Activated CD8-positive, alpha-beta T cell treated with anti-CD3 and anti-CD28 coated beads for 36 hours (primary cell): ENCODE results near the gene SV2B. TPM values are rescaled to one million over a fixed set of nuclear protein-coding genes. Genes with fewer than 3 reads are reported as not detected.
A peak's percentile ranks its signal among the peaks of the same experiment; 100 is the strongest.

ENCODE experiments used
- ATAC-seq: fragments of 200-7000 bp; cut with Tn5 transposase; one replicate; pipeline ENCODE4 v1.10.0; 2021; ENCODE audit warnings: mild to moderate bottlenecking, moderate library complexity
- CTCF ChIA-PET: fragments of 350-600 bp; sonication (Branson Sonifier 250); formaldehyde crosslinking; loops from one replicate; lab custom pipeline; 2021; ENCODE audit warnings: antibody characterized with exemption; lab: Charles Lee
- POLR2A ChIA-PET: fragments of 350-600 bp; sonication (Branson Sonifier 250); formaldehyde crosslinking; loops from one replicate; lab custom pipeline; 2021; ENCODE audit warnings: antibody characterized with exemption; lab: Charles Lee
- DNase-seq: peaks from one replicate; pipeline ENCODE4 v3.0.0-alpha.2; 2020
- H3K27ac Mint-ChIP-seq: one replicate; pipeline ENCODE4 v1.8.0; 2021; ENCODE audit warnings: mild to moderate bottlenecking, mixed read lengths
- H3K27me3 Mint-ChIP-seq: one replicate; pipeline ENCODE4 v1.8.0; 2021; ENCODE audit warnings: mixed read lengths
- H3K36me3 Mint-ChIP-seq: one replicate; pipeline ENCODE4 v1.8.0; 2021; ENCODE audit warnings: low read depth, mixed read lengths
- H3K4me1 Mint-ChIP-seq: one replicate; pipeline ENCODE4 v1.8.0; 2021; ENCODE audit warnings: low read depth, mixed read lengths
- H3K4me3 Mint-ChIP-seq: one replicate; pipeline ENCODE4 v1.8.0; 2021; ENCODE audit warnings: mild to moderate bottlenecking, moderate library complexity, mixed read lengths
- H3K9me3 Mint-ChIP-seq: one replicate; pipeline ENCODE4 v1.8.0; 2021; ENCODE audit warnings: mixed read lengths
- intact Hi-C: fragments of 100-400 bp; cut with micrococcal nuclease; formaldehyde crosslinking; loops from one replicate; pipeline ENCODE4 v1.10.0; 2022
- total RNA-seq, 2 experiments: library from RNA; stranded (reverse); gene quantifications; one replicate each; pipeline ENCODE4 v1.2.3, GENCODE V29; 2021
- TF ChIP-seq, protein P1 (sequence below): fragments of 200-600 bp; IDR thresholded peaks from one replicate; pipeline ENCODE4 v1.8.0; 2022; ENCODE audit warnings: antibody characterized with exemption, mild to moderate bottlenecking

The SV2B gene
- total RNA-seq, 2 experiments from 2014 or later, result not detected

DNA sequence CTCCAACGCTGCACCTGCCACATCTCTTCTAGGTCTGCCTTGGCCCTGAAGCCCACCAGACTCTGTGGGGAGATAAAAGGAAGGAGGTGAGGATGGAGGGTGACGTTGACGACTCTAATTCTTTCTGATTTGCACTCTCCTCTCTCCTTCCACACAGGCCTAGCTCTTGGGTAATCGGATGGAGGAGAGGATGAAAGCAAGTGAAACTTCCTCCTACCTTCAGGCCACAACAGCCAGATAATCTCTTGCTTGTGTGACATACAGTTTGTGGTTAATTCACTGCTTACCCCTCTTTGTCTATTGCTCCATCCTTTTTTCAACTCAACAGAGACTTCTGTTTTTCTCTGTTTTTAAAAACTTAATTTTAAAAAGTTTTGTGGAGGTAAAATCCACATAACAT lies 208.1 kb downstream of the SV2B start:
- peak; percentile 37 for ATAC-seq
- intact Hi-C loops, result loop anchor here (10.0 kb wide), 2 partner anchors 397 to 547 kb away; partner anchors contain the start of gene SLCO3A1
- Mint-ChIP-seq H3K27me3 (peaks cover 11% of the 10 kb centered on the region), H3K27ac (no peak overlapping the region), H3K36me3 (no peaks in the 10 kb centered on the region), H3K9me3 (no peaks in the 10 kb centered on the region), H3K4me3 (no peak overlapping the region), H3K4me1 (peaks cover 34% of the 10 kb centered on the region)
- DNase-seq, result no peak
- POLR2A ChIA-PET, result interaction anchor here (0.6 kb wide), 1 partner anchor 32 kb away, joined by 3 read pairs; no protein-coding TSS in a partner anchor
- CTCF ChIA-PET, result interaction anchor here (0.8 kb wide), 1 partner anchor 9 kb away, joined by 4 read pairs; no protein-coding TSS in a partner anchor
- TF ChIP-seq, protein P1, sequence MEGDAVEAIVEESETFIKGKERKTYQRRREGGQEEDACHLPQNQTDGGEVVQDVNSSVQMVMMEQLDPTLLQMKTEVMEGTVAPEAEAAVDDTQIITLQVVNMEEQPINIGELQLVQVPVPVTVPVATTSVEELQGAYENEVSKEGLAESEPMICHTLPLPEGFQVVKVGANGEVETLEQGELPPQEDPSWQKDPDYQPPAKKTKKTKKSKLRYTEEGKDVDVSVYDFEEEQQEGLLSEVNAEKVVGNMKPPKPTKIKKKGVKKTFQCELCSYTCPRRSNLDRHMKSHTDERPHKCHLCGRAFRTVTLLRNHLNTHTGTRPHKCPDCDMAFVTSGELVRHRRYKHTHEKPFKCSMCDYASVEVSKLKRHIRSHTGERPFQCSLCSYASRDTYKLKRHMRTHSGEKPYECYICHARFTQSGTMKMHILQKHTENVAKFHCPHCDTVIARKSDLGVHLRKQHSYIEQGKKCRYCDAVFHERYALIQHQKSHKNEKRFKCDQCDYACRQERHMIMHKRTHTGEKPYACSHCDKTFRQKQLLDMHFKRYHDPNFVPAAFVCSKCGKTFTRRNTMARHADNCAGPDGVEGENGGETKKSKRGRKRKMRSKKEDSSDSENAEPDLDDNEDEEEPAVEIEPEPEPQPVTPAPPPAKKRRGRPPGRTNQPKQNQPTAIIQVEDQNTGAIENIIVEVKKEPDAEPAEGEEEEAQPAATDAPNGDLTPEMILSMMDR, result no peak

DNA sequence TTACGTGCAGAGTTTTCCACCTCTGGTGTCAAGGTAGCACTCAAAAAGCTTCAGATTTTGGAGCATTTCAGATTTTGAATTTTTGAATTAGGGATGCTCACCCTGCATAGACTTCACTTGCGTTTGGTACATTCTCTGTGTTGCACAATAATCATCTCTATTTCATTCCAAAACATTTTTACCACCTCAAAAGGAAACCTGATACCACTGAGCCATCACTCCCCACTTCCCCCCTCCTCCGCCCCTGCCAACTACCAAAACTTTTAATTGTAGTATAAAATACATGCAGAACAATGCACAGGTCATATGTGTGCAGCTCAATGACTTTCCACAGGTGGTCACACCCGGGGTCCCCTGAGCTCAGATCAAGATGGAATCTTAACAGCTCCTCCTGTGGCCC lies 208.8 kb downstream of the SV2B start:
- ChIA-PET POLR2A (interaction anchor here (0.6 kb wide), 1 partner anchor 31 kb away, joined by 3 read pairs; no protein-coding TSS in a partner anchor), CTCF (interaction anchor here (0.6 to 0.8 kb wide), 3 partner anchors 10 to 398 kb away, joined by 3 to 7 read pairs (median 4); no protein-coding TSS in a partner anchor)
- Mint-ChIP-seq H3K9me3 (no peaks in the 10 kb centered on the region), H3K27me3 (peaks cover 11% of the 10 kb centered on the region), H3K36me3 (no peaks in the 10 kb centered on the region), H3K27ac (no peak overlapping the region), H3K4me3 (no peak overlapping the region), H3K4me1 (peaks cover 34% of the 10 kb centered on the region)
- intact Hi-C loops, result loop anchor here (10.0 kb wide), 2 partner anchors 396 to 546 kb away; partner anchors contain the start of gene SLCO3A1
- TF ChIP-seq, protein P1, result no peak
- ATAC-seq (peak; percentile 56), DNase-seq (peak; percentile 42)

DNA sequence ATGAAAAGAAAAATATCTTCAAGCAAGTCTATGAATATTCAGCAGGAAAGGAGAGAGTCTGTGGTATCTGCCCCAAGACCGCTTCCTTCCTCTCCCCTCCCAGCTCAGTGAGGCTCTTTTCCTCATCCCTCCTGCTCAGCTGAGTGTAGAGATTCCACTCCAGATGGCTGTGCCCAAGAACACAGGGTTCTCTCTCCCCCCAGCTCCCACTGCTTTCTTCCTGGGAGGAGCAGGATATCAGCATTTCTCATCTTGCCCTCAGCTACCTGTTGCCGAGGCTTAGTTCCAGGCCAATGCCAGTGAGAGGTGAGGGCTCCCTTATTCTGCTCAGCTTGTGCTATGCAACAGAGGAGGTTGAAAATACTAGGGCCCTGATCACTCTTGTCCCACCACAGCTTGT lies 211.9 kb downstream of the SV2B start:
- H3K27me3 Mint-ChIP-seq, result peaks cover 6% of the 10 kb centered on the region
- no peaks in the 10 kb centered on the region for H3K36me3 Mint-ChIP-seq
- TF ChIP-seq, protein P1, result no peak
- no peak overlapping the region for H3K27ac Mint-ChIP-seq
- no peaks in the 10 kb centered on the region for H3K9me3 Mint-ChIP-seq
- intact Hi-C loops, result no loop called here
- CTCF ChIA-PET, result interaction anchor here (0.9 to 2.5 kb wide), 5 partner anchors 10 to 537 kb away, joined by 3 to 10 read pairs (median 4); no protein-coding TSS in a partner anchor
- POLR2A ChIA-PET, result interaction anchor here (0.5 kb wide), 1 partner anchor 1376 kb away, joined by 3 read pairs; no protein-coding TSS in a partner anchor
- DNase-seq (peak; percentile 13), ATAC-seq (peak; percentile 30)
- H3K4me3 Mint-ChIP-seq, result no peak overlapping the region
- H3K4me1 Mint-ChIP-seq, result peaks cover 39% of the 10 kb centered on the region

DNA sequence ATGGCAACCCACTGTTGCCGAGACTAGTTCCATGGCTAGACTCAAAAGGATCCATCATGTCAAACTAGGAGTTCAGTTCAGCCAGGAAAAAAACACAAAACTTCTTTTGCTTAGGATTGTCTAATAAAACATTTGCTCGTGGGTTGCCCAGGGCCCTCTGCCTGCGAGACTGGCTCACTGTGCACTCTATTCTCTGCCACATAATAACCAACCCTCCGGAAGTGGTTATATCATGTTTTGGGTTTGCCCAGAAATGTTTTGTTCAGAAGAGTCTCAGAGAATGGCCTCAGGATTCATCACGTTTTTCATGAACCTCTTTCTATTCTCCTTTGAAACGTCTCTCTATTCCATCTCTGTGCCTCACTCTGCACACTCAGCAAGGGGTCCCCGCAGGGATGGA lies 216.1 kb downstream of the SV2B start:
- Mint-ChIP-seq H3K4me3 (no peak overlapping the region), H3K9me3 (no peaks in the 10 kb centered on the region), H3K4me1 (peaks cover 38% of the 10 kb centered on the region), H3K27ac (no peak overlapping the region), H3K36me3 (no peaks in the 10 kb centered on the region), H3K27me3 (peaks cover 2% of the 10 kb centered on the region)
- ATAC-seq (no peak), DNase-seq (no peak)
- ChIA-PET POLR2A (no interaction called here), CTCF (interaction anchor here (1.0 kb wide), 1 partner anchor 14 kb away, joined by 4 read pairs; no protein-coding TSS in a partner anchor)
- intact Hi-C loops, result no loop called here
- TF ChIP-seq, protein P1, result no peak

DNA sequence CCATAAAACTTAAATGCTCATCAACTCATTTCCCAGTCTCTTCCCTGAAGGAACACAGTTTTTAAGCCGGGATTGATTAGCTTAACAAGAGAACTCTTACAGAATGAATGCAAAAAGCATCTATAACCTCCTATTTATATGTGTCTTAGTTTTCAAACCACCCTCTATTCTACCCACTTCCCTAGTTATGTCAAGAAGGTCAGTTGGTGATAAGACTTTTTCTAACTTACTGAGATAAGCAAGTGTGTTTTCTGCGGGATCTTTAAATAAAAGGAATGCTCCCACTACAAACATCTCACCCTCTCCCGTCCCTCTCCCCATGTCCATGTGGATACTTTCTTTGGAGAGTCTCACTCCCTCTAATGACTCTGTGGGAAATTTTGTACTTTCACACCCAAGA lies 218.5 kb downstream of the SV2B start:
- CTCF ChIA-PET, result no interaction called here
- H3K36me3 Mint-ChIP-seq, result no peaks in the 10 kb centered on the region

More for the DNA sequence above, 218.5 kb downstream of the SV2B start:
- POLR2A ChIA-PET, result no interaction called here
- DNase-seq (no peak), ATAC-seq (no peak)
- peaks cover 23% of the 10 kb centered on the region for H3K4me1 Mint-ChIP-seq
- TF ChIP-seq, protein P1, result no peak
- H3K27me3 Mint-ChIP-seq, result no peaks in the 10 kb centered on the region
- no peak overlapping the region for H3K4me3 Mint-ChIP-seq
- intact Hi-C loops, result no loop called here
- no peak overlapping the region for H3K27ac Mint-ChIP-seq
- no peaks in the 10 kb centered on the region for H3K9me3 Mint-ChIP-seq
